HG03565 (cell line): ENCODE measurements around the gene LDLRAD3.
"Not testable (repeated sequence)": the region's sequence is repeated elsewhere in the genome, so short reads cannot be mapped to it uniquely, and the experiment has no call there.

ENCODE experiments used
- ATAC-seq: cut with Tn5 transposase; IDR thresholded peaks from one replicate; pipeline ENCODE4 v1.9.1; 2021; ENCODE audit warnings: mild to moderate bottlenecking, moderate library complexity; ENCODE audit not compliant: unreplicated experiment

Gene LDLRAD3

DNA sequence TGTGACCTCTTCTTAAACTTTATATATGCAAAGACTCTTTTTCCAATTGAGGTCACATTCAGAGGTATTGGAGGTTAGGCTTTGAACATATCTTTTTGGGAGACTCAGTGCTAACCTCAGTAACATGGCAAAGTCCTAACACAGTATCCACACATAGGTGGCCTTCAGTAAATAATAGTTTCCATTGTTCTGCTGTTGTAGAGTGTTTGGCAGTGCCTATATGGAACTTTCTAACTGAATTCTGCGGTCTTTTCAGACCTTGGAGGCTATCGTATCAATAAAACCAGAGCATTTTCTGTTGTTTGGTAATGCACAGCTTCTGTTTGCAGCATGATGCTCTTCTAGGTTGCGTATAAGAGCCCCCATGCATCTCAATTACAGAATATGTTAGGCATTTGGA, 47.0 kb downstream of the LDLRAD3 start:
- ATAC-seq: no peak

DNA sequence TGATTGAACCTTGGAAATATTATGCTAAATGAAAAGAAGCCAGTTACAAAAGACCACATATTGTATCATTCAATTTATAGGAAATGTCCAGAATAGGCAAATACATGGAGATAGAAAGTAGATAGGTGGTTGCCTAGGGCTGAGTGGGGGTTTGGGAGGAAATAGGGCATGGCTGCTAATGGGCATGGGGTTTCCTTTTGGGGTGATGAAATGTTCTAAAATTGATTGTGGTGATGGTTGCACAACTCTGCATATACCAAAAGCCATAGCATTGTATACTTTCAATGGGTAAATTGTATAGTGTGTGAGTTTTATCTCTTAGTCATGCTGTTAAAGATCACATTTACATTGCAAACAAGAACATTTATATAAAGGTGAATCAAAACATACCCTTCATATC, 48.7 kb downstream of the LDLRAD3 start:
- ATAC-seq: no peak

DNA sequence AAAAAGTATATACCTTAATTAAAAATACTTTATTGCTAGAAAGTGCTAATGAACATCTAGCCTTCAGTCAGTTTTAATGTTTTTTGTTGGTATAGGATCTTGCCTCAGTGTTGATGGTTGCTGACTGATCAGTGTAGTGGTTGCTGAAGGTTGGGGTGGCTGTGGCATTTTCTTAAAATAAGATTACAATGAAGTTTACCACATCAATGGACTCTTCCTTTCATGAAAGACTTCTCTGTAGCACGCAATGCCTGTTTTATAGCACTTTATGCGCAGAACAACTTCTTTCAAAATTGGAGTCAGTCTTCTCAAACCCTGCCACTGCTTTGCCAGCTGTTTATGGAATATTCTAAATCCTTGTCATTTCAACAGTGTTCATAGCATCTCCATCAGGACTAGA, 50.6 kb downstream of the LDLRAD3 start:
- no peak for ATAC-seq

DNA sequence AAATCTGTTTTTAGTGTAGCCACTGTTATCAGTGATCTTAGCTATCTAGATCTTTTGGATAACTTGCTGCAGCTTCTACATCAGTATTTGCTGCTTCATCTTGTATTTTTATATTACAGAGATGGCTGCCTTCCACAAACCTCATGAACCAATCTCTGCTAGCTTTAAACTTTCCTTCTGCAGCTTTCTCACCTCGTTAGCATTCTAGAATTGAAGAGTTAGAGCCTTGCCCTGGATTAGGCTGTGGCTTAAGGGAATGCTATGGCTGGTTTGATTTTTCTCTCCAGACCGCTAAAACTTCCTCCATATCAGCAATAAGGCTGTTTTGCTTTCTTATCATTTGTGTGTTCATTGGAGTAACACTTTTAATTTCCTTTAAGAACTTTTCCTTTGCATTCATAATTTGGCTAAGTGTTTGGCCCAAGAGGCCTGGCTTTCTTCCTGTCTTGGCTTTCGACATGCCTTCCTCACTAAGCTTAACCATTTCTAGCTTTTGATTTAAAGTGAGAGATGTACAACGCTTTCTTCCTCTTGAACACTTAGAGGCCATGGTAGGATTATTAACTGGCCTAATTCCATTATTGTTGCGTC, 51.9 kb downstream of the LDLRAD3 start:
- ATAC-seq: no peak

DNA sequence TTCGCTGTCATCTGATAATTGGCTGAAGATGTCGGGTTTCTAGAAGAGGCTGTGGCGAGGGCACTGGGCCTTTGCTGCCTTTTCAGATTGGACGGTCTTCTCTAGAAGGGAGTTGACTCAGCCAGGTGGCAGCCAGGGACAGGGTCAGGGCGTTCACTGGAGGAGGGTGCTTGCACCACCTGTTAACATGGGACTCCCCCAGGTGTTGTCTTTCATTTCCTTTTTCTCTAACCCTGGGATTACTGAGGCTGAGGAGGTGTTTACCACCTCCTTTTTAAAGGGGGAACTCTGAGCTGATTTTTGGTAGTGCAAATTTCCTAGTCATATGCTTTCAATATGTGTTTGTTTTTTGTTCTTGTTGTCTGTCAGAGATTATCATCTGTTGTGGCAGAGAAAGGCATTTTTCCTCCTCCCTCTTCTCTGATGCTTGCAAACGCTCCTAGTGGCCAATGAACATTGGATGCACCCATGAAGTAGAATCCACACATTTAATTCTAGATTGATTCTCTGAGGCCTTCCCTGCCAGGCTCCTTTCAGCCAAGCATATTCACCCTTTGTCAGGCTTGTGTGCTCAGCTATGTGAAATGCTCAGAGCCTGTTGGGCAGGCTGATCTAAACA, 54.1 kb downstream of the LDLRAD3 start:
- ATAC-seq: no peak

DNA sequence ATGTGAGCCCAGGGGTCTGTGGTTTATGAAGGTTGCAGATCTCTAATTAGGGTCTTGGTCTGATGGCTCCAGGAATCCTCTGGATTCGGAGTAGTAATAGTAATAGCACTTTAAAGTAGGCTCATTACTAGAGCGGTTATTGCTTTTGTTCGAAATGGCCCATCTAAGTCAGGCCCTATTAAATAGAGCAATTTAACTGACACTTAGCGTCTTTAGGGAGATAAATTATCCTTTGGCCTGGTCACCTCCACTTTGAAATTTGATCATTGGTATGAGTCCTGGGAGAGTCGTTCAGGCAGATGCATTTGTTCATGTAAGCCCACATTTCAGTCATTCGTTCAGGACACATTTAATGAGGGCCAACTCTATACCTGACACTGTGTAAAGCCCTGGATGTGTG, 54.8 kb downstream of the LDLRAD3 start:
- ATAC-seq: no peak

DNA sequence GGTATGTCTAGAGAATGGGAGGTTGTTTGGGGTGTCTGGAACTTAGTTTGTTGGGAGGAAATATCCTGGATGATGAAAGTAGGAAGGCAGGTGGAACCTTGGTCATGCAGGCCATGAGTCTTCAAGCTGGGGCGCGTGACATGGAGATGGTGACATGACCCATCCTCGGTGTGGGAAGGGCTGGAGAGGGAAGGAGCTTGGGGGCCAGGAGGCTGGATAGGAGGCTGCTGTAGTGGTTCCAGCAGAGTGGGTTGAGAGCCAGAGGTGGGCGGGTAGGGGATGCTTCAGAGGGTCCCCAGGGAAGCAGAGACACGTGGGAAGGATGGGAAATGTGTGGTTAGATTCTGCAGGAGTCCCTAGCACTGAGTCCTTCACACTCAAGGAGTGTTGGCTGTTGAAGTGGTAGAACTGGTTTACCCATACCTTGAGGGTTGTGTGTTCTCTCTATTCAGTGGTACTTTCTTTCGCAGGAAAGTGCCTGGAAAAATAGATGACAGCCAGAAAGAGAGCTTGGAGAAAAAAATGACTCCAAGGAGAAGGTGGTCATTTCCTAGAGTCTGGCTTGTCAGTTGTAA, 56.8 kb downstream of the LDLRAD3 start:
- ATAC-seq: no peak

DNA sequence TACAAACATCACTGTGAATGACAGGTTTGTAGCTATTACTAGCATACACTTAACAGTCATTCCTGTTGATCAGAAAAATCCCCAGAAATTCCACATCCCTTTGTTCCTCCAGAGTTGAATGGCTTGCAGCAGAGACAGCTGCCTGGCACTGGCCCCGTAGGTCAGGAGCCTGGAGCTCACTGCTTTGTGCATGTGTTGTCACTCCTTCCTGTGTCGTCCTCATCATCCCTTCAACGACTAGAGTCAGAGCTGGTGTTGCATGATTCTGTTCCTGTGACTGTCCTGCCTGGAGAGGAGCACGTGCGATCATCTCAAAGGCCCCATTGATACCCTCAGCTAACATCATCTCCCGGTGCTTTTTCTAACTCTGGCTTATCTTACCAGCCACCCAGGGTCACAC, 58.3 kb downstream of the LDLRAD3 start:
- no peak for ATAC-seq

DNA sequence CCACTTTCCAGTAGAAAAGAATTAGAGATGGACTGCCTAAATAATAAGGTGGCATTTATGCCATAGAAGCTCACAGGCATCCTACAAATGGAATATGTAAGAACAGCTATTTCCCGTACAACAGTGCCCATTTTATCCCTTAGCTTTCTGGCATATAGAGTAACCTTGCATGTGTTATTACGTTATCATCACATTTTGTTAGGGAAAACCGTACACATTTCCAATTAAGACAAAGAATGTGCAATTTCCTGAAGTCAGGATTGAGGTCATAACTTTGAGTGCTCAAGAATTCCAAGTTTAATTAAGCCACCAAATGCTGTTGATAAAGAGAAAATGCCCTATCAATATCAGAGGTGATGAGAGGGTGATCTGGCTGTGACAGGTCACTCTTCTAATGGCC, 58.9 kb downstream of the LDLRAD3 start:
- ATAC-seq: no peak

DNA sequence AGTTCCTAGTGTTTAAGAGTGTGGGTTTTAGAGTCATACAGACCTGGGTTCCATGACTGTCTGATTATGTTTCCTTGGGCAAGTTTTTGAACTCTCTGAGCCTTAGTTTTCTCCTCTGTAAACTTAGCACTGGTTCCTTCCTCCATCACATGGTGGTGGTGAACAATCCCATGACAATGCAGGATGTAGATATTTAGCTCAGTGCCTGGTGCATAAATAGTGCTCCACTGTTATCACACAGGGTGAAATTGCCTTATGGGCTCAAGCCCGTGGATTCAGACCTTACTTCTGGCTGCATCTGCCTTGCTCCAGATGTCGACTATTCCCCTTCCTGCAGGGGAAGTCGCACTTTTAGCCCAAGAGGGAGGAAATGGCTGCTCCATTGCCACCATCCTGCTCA, 62.7 kb downstream of the LDLRAD3 start:
- ATAC-seq: no peak

DNA sequence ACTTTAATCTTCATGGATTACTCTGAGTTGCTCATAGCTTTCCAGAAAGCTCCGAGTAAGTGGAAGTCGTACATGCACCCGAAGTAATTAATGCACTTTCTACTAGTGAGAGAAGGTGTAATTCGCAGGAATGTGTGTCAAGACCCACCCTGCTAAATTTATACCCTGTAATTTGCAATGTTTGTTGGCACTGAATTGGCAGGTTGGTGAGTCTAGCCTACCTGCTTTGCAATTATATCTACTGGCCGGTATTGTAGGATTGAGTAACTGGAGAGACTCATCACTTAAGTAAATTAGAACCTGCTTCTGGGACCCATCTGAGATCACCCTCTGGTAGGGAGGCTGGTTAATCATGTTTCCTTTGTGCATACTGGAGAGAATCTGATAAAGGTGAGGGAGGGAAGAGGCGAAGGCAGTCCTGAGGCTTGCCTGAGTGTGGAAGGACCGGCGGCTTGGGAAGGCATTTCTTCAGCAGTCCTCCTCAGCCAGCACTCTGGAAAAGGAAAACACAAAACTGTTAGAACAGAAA, 63.3 kb downstream of the LDLRAD3 start:
- ATAC-seq: no peak

DNA sequence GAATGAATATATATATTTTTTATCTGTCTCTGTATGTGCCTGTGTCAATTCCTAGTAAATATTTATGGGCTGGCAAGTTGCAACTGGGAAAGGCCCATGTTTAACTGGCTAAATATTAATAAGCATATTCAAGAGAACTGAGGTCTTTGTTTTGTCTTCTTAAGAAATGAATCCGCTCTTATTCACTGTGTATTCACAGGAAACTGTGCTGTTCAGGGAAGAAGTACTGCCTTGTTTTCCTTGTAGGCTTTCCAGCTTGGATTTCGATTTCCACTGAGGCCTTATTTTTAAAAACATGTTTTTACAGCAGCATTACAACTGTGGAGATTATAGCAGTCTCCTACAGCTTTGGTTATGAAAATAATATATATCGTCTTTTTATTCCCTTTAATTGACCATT, 64.7 kb downstream of the LDLRAD3 start:
- ATAC-seq: no peak

DNA sequence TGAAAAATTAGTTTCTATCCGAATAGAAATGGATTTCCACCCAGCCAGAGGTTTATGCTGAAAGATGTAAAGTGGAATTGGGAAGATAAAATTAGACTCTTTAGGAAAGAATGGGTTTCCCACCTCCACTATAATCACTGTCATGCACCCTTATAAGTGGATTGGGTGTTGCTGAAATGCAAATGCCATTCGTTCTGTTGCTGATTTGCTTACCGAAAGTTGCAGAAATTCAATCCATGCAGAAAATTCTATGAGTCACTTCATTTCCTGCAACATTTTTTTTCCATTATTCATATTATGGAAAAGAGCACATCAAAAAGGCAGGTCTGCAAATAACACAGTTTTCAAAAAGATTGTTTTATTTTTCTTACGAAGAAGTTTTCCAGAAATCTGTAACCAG, 65.6 kb downstream of the LDLRAD3 start:
- no peak for ATAC-seq

DNA sequence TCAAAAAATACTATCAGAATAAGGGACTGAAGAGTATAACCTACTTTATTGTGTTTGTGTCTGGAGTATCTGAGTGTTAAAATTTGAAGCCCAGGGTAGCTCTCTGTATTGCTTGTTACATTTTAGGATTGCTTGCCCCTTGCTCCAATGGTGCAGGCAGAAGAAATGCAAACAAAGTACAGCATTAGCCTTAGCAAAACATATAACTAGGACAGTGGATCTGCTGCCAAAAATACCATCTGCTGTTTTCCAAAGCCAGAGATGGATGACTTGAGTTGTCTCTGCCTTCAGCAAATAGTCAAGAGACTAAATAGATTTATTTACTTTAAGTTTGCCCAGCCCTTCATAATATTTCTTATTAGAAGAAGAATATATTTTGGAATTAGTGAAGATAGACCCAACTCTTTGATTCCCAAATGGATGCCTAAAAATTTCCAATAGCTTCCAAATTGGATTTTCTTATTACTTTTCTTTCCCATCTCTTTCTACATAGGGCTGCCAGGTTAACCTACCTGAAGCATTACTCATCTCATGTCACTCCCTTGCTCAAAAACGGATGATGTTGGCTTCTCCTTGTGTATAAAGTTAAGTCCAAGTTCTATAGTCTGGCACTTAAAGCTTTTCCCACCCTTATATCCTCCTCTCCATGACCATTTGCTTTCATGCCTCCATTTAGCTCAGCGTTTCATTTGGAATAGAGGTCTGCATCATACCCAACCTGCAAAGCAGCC, 66.3 kb downstream of the LDLRAD3 start:
- no peak for ATAC-seq

DNA sequence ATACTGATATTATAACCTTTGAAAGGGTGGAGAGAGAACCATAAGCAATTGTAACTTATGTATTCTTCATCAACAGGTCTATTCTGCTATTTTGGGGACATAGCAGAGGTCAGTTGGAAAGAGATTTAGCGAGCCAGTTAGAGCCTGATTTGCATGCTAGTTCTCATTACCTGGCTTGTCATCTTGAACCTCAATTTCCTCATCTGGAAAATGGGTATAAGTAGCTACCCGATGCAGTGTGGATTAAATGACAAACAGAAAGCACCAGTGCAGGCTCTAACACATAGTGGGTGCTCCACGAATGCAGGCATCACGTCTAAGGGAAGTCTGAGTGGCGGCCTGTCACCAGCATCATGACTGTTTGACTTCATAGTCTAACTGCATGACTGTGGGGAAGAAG, 67.7 kb downstream of the LDLRAD3 start:
- ATAC-seq: no peak

DNA sequence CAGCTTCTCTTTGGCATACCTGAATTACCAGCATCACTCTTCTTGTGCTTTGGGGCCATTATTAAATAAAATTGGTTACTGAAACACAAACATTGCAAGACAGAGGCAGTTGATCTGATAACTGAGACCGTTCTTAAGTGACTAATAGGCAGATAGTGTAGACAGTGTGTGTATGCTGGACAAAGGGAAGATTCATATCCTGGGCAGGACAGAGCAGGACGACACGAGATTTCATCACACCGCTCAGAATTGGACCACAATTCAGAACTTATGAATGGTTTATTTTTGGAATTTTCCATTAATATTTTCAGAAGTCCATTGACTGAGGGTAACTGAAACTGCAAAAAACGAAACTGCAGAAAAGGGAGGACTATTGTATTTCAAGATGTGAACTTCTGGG, 68.6 kb downstream of the LDLRAD3 start:
- no peak for ATAC-seq

DNA sequence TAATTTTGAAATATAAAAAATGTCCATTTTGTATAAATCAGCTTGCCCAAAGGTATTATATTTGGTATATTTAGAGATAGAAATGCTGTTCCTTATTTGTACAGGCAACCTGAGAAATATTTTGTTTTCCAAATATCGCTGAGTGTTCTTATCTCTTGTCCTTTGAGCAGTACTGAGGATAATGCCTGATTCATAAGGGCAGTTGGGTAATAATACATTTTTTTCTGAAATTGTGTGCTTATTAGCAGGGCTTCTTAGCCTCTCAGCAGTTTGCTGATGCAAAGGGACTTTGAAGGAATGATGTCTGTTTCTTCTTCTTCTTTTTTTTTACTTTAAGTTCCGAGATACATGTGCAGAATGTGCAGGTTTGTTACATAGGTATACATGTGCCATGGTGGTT, 69.1 kb downstream of the LDLRAD3 start:
- ATAC-seq: no peak

DNA sequence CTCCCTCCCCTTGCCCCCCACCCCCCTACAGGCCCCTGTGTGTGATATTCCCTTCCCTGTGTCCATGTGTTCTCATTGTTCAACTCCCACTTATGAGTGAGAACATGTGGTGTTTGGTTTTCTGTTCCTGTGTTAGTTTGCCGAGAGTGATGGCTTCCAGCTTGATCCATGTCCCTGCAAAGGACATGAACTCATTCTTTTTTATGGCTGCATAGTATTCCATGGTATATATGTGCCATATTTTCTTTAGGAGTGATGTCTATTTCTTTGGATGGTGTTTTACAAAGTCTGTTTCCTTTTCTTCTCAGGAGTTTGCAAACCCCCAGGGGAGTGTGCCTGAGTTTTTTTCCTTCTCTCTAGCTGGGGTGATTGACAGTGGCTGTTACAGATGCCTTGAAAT, 69.6 kb downstream of the LDLRAD3 start:
- ATAC-seq: not testable (repeated sequence)

DNA sequence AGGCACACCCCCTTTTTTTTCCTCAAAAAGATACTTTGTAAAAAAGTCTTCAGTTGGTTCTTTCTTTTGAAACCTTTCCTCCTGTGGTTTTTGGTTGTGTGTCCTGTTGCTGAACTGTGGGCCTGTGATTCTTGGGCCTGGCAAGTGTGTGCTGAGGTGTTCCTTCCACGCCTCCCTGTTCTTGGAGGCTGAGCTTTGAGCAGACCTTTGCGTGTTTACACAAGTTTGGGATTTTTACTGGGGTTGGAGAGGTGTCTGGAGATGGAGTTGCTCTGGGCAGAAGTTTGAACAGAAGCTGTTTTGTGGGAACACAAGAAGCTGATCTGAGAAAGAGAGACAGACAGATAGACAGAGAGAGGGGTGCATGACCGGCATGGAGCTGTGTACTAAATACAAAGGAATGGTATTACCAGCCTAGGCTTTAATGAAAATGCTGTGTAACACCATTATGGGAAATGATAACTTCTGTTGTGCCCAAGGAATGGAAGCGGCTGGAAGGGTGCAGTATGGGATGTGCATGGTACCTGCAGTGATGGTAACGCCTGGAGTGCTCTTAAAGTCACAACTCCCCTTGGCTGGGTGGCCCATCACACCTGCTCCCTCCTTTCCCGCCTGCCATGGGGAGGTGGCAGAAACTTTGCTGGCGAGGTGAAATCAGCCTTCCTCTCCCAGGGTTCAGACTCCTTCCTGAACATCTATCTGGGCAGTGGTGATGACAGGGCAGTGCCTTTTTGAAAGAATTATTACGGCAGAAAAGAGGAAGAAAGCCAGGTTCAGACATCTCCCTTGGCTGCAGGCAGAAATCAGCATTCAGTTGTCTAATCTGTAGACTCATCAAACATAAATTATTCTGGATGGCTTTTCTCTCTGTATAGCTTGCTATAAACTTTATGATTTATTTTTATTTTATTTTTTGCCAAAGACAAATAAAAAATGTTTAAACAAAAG, 70.4 kb downstream of the LDLRAD3 start:
- no peak for ATAC-seq

DNA sequence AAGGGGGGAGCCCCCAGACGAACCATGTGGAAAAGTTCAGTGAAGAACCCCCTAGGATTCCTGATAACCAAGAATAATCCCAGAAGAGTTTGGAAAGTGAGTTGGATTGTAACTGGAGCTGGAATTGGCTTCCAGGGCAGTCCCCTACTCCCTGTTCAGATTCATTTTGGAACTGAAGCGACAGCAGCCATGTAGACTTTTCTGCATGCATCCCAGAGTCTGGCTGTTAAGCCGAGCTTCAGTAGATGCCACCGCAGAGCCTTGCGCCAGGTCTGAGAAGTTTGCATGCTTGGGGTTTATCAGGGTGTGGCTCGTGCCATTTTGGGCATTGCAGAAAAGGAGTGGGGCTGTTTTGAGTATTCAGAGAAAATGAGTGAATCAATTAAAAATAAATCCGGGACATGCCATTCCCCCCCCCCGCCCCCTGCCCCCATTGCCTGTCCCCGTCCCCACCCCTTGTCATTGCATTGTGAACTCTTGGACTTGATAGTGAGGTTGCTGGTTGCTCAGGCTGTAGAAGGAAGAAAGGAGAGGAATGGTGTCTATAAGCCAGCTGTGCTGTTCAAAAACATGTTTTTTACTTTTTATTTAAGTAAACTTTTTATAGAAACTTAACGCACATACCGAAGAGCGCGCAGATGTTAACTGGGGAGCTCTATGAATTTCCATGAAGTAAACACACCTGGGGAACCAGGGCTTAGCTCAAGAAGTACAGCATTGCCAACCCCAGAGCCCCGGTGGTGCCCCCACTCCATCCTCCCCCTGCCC, 71.2 kb downstream of the LDLRAD3 start:
- no peak for ATAC-seq
